C4-2B (cell line): ENCODE data around the gene NACC2.

Experiments
- H3K27ac ChIP-seq: fragments of 450-650 bp; 2 replicates; pipeline ENCODE4 v1.5.1; 2017
- CTCF ChIP-seq: fragments of 450-650 bp; conservative IDR thresholded peaks from 2 replicates; pipeline ENCODE4 v1.5.1; 2017; ENCODE audit warnings: mild to moderate bottlenecking
- ZFX ChIP-seq: fragments of 450-650 bp; IDR thresholded peaks from 2 replicates; pipeline ENCODE4 v1.6.1; 2017

Gene NACC2

GRCh38 chr9:136133959-136134484 is 38.9 kb upstream of the NACC2 start:
- TF ChIP-seq CTCF = no peak
- H3K27ac ChIP-seq = no peak overlapping the region

DNA sequence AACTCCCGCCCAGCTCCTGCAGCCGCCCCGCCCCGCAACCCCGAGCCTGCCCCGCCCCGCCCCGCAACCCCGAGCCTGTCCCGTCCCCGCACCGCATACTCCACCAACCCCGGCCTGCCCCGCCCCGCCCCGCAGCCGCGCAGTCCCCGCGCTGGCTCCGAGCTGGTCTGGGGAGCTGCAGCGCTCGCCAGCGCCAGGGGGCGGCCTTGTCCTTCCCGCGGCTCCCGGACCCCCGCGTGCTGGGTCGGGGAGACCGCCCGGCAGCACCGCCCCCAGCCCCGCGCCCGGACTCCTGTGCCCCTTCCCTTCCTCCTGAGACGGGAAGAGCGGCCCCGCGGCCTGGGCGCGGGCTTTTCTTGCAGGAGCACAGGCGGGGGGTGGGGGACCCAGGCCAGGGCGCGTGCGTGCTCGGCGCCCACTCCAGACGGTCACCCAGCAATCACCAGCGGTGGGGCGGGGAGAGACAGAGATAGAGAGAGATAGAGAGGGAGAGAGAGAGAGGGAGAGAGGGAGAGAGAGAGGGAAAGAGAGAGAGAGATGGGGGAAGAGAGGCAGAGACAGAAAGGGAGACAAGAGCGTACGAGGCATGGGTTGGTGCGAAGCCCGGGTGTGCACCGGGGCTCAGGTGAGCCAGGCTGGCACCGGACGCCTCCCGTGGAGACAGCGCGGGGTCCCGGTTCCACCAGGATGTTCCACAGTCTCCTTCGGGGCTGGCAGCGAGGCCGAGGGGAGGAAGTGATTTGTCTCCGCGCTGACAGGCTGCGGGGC is 38.3 kb upstream of the NACC2 start:
- TF ChIP-seq ZFX (no peak), CTCF (no peak; the same call in 1 of the 2 replicates)
- no peak overlapping the region for H3K27ac ChIP-seq

DNA sequence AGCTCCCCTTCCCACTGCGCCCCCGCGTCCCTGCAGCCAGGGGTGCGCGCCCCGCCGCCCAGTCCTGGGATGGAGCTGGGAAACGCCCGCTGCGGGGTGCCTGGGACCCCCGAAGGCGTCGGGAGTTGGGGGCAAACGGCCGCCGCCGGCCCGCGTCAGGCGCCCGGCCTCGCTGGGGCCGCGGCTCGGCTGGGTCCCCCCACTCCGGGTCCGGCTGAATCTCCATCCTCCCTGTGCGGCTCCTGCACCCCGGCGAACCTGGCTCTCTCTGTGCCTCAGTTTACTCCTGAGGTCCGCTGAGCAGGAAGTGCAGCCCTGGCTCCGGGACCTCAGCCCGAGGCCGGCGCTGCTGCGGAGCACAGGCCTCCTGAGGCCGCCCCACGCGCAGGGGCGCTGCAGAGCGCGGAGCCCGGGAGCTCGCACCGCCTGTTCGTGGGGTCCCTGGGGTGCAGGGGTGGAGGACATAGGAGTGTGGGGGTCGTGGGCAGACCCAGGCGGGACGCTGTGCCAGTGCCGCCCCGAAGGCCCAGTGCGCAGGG is 37.5 kb upstream of the NACC2 start:
- TF ChIP-seq CTCF = no peak
- no peak for TF ChIP-seq ZFX
- H3K27ac ChIP-seq = no peak overlapping the region

DNA sequence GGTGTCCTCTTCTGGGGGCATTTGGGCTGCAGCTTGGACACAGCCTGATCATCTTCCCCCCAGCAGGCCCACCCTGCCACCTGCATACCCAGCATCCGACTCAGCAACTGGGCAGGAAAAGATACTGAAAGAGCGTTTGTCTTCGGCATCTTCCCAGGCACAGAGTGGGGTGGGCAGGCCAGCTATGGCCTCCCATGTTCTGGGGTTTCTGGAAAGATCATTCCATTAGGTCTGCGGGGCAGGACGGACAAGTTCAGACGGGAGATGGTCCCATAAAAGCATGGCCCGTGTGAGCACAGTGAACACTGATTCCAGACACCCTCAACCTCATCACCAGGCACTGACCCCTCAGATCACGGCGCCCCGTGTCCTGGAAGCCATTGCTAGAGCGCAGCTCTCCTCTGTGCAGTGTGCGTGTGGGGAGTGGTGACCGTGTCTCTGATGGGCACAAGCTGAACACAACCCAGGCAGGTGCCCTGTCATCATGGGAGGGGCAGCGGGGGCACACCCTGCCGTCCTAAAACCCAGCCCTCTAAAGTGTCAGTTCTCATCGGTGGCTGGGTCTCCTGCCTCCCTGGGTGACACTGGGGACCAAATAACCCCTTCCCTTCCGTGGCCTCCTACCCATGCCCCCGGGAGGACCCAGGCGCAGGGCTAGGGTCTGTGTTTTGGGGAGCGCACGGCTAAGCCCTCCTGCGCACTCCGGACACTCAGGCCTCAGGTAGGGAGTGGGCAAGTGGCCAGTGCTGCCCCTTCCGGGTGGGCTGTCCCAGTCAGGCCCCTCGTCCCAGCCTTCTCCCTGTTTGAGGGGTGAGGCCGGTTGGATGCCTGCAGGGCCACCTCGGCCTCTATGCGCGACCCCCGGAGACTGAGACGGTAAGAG is 36.8 kb upstream of the NACC2 start:
- TF ChIP-seq ZFX (no peak), CTCF (no peak)
- H3K27ac ChIP-seq = peak overlapping the region; percentile 51

DNA sequence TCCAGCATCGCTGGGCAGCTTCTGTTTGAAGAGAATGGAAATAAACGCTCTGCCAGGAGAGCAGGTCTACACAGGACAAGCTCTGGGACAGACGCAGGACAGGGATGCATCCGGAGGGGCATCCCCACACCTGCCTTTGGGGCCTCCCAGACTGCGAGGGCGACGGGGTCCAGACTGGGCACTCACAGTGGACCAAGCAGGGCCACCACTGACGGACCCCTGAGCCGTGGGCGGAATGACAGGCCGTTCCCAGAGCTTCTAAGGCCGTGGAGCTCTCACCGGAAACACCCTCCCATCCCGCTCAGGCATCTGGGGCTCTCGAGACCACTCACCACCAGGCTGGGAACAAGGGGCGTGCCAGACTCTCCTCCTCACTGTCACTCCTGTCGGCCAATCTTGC is 34.1 kb upstream of the NACC2 start:
- H3K27ac ChIP-seq = no peak overlapping the region
- TF ChIP-seq ZFX = no peak

DNA sequence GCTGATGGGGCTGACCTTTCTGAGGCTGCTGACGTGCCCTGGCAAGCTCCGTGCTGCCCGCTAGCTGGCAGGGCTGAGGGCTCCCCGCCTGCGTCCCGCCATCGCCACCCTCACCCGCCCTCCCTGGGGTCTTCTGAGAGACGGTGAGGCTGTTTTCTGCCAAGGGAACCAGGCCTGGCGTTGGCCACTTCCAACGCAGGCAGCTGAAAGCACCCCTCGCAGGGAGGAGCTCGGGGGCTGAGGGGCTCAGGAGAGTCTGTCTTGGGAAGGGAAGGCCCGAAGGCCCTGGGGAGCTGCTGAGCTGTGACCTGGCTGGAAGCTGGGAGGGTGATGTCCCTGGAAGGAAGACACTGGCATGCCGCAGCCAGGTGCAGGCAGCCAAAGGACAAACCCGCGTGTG is 33.3 kb upstream of the NACC2 start:
- no peak overlapping the region for H3K27ac ChIP-seq
- no peak for TF ChIP-seq ZFX
- no peak for TF ChIP-seq CTCF

DNA sequence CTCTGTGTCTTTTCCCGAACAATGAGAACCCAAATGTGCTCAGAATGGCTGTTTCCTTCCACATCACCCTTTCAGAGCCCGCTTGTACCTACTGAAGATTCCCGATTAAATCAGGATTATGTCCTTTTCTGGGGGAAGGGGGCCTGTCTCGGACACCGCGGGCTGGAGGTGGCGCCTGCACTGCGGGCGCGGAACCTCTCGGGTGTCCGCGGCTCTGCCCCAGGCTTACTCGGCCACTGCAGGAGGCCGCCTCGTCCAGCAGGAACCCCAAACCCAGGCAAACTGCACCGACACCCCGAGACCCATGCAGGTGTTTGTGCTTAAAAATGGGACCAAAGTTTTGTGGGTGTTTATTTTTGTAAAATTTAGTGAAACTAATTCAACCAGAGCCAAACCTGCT is 32.2 kb upstream of the NACC2 start:
- H3K27ac ChIP-seq = no peak overlapping the region
- TF ChIP-seq ZFX (no peak), CTCF (no peak)
